Fibroblast of mammary gland (primary cell): ENCODE results near the gene PTPRN2.

Source experiments
- DNase-seq: peaks from one replicate; pipeline ENCODE4 v3.0.0-alpha.2; 2010; ENCODE audit warnings: low read depth
- H3K4me3 ChIP-seq: 2 replicates; pipeline ENCODE4 v1.5.1; 2011; ENCODE audit warnings: low read depth, mild to moderate bottlenecking, low read length, moderate library complexity; ENCODE audit not compliant: control insufficient read depth
- CTCF ChIP-seq: conservative IDR thresholded peaks from 2 replicates; pipeline ENCODE4 v1.5.1; 2011; ENCODE audit warnings: low read depth, low read length, inconsistent platforms; ENCODE audit not compliant: control insufficient read depth, insufficient read depth

PTPRN2 gene

GRCh38 chr7:158393926-158394625 lies 193.5 kb downstream of the PTPRN2 start:
- no peak for TF ChIP-seq CTCF
- no peak overlapping the region for H3K4me3 ChIP-seq
- DNase-seq, result no peak

- H3K4me3 ChIP-seq, result no peak overlapping the region
- DNase-seq, result no peak
- TF ChIP-seq CTCF, result no peak
Observed at GRCh38 chr7:158392251-158392650, 195.4 kb downstream of the PTPRN2 start.

- TF ChIP-seq CTCF, result no peak
- H3K4me3 ChIP-seq, result no peak overlapping the region
- DNase-seq, result no peak
Observed at GRCh38 chr7:158391541-158391940, 196.1 kb downstream of the PTPRN2 start.

DNA sequence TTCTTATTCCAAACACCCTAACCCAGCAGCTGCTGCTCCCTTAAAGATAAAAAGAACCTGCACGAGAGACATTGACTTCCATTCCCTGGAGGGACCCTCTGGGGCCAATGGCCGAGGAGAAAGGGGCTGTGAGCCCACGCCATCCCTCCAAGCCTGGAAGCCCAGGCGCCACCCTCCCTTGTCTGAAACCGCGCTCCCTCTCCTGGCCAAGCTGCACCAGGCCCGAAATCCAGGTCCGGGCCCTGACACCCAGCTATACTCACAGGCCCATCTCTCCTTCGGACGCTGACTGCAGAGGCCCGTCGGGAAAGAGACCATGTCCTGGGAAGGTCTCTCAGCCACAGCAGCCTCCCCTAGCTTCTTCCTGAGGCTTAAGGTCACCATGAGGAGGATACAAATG lies 196.5 kb downstream of the PTPRN2 start:
- TF ChIP-seq CTCF, result no peak
- DNase-seq, result no peak
- H3K4me3 ChIP-seq, result no peak overlapping the region

DNA sequence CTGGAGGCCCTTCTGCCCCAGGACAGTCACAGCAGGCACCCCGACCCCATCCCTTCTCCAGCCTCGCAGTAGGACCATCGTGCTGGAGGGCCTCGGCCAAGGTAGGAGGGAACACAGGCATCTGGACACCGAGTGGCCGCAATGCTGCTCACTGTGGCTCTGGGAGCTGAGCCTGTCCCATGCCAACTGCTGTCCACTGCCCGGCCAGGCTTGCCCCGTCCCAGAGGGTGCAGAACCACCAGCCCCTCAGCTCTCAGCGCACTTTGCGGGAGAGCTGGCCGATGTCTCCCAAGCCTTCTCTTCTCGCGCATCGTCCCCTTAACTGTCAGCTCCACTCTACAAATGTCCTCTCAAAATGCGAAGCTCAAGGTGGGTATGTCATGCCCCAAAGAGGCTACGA lies 197.2 kb downstream of the PTPRN2 start:
- H3K4me3 ChIP-seq, result no peak overlapping the region
- no peak for TF ChIP-seq CTCF
- no peak for DNase-seq

DNA sequence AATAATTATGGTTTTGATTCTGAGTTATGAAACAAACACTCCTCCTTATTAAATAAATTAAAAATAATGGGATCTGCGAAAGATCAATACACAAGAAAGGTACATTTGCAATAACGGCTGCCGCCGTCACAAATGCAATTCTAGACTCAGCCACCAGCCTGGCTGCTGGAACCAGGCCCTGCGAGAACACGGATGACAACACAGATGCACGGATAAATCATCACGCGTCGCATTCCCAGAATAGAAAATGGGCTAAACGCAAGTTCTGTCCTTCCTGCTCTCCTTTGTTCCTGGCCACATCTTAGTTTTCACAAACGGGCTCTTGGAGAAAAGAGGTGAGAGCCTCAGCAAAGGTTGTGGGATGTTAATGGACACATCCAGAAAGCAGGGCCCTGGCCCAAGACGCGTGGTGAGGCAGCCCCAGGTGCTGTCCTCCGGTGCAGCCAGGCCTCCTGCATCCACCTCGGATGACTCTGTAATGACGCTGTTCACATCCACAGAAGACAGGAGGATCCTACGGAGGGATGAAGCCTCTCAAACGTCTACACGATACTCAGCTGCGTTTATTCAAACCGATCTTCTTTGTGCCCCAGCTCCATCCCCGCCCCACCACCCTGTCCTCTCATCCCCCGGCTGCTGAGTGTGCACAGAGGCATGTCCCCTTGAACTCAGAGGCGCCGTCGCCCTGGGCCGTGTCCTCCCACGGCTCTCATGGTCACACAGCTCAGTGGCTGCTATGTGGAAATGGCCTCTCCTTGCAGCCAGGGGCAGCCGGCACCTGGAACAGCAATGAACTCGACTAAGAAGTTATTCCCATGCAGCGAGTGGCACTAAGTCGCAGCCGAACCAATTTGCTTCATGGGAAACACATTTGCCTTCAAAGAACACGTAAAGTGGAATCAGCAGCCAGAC lies 197.9 kb downstream of the PTPRN2 start:
- no peak for TF ChIP-seq CTCF
- no peak for DNase-seq

More for the DNA sequence above, 197.9 kb downstream of the PTPRN2 start:
- no peak overlapping the region for H3K4me3 ChIP-seq
